Sigmoid colon (tissue), 4 donors: ENCODE data around the gene AMD1.
"Not testable (repeated sequence)": the region's sequence is repeated elsewhere in the genome, so short reads cannot be mapped to it uniquely, and the experiment has no call there.

Experiments
- CTCF ChIP-seq, 4 experiments: fragments of 450-650 bp in 3 of 4; fragments of 200-600 bp in 1 of 4; IDR thresholded peaks; one replicate each; pipeline ENCODE4 v1.5.1; 2016 to 2019; ENCODE audit warnings: antibody characterized with exemption in 4 of 4, mild to moderate bottlenecking in 3 of 4, moderate library complexity in 2 of 4
- EP300 ChIP-seq, 4 donors: sonication (generic); formaldehyde crosslinking; IDR thresholded peaks; one replicate each; pipeline ENCODE4 v1.6.1; 2017; ENCODE audit warnings: antibody characterized with exemption in 4 of 4
- POLR2A ChIP-seq, 2 donors: fragments of 450-650 bp; IDR thresholded peaks; one replicate each; pipeline ENCODE4 v1.6.1; 2016; ENCODE audit warnings: antibody characterized with exemption in 2 of 2, mild to moderate bottlenecking in 2 of 2, moderate library complexity in 2 of 2
- POLR2AphosphoS5 ChIP-seq, 4 donors: sonication (generic); formaldehyde crosslinking; IDR thresholded peaks; one replicate each; pipeline ENCODE4 v1.6.1; 2017; ENCODE audit warnings: antibody characterized with exemption in 4 of 4

DNA sequence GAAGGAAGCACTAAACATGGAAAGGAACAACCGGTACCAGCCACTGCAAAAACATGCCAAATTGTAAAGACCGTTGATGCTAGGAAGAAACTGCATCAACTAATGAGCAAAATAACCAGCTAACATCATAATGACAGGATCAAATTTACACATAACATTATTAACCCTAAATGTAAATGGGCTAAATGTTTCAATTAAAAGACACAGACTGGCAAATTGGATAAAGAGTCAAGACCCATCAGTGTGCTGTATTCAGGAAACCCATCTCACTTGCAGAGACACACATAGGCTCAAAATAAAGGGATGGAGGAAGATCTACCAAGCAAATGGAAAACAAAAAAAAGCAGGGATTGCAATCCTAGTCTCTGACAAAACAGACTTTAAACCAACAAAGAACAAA is 31.7 kb downstream of the AMD1 start:
- not testable (repeated sequence) for TF ChIP-seq CTCF, POLR2AphosphoS5, POLR2A, EP300 (IDR thresholded peaks at IDR 0.05)
